ENCODE results near the gene C2orf72.
A peak's percentile ranks its signal among the peaks of the same experiment; 100 is the strongest.

- peak; percentile 97 for TF ChIP-seq CTCF (IDR thresholded peaks at IDR 0.05; ENCODE audit: low read depth, low read length, poor library complexity, severe bottlenecking)
- no peak for TF ChIP-seq EZH2phosphoT487 (IDR thresholded peaks at IDR 0.05; ENCODE audit: borderline replicate concordance, low read length)
Measured at GRCh38 chr2:231052494-231053451, 15.4 kb downstream of the C2orf72 start.
